Measurements from ENCODE around the gene RAPGEF4.

RAPGEF4 gene

DNA sequence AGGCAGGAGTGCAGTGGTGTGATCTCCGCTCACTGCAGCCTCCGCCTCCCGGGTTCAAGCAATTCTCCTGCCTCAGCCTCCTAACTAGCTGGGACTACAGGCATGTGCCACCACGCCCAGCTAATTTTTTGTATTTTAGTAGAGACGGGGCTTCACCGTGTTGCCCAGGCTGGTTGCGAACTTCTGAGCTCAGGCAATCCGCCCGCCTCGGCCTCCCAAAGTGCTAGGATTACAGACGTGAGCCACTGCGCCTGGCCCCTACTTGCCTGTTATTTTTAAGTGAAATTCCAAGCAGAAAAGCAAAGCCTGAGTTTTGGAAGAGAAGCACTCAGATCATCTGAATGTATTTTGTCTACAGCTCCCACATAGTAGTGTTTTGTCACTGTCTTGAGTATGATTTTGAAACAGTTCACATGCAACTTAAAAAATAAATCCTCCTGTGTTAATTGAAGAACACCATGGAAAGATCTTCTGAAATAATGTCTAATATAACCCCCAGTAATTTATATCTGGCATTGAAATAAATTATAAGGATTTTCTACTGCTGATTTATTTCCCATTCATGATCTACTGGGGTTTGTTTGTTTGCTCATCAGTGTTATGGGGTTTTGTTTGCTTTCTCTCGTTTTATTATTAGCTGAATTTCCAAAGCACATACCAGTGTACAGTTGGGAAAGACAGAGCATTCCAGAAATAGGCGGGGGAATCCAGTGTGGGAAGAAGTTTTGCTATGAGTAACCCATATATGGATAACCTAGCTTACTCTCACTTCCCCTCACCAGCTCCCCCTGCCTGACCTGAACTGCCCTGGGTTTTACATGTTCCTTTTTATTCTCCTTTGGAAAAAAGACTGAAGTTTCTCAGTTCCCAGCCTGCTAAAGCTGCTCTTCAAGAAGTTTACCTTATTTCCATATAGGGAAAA lies 259.9 kb downstream of the RAPGEF4 start:
- TF ChIP-seq, protein P1, sequence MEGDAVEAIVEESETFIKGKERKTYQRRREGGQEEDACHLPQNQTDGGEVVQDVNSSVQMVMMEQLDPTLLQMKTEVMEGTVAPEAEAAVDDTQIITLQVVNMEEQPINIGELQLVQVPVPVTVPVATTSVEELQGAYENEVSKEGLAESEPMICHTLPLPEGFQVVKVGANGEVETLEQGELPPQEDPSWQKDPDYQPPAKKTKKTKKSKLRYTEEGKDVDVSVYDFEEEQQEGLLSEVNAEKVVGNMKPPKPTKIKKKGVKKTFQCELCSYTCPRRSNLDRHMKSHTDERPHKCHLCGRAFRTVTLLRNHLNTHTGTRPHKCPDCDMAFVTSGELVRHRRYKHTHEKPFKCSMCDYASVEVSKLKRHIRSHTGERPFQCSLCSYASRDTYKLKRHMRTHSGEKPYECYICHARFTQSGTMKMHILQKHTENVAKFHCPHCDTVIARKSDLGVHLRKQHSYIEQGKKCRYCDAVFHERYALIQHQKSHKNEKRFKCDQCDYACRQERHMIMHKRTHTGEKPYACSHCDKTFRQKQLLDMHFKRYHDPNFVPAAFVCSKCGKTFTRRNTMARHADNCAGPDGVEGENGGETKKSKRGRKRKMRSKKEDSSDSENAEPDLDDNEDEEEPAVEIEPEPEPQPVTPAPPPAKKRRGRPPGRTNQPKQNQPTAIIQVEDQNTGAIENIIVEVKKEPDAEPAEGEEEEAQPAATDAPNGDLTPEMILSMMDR (IDR thresholded peaks at IDR 0.05; ENCODE audit: borderline replicate concordance, insufficient read depth, low read depth, low read length) = no peak

GRCh38 chr2:172996387-172996961 lies 260.8 kb downstream of the RAPGEF4 start:
- no peak overlapping the region for H3K4me3 ChIP-seq (ENCODE audit: low read depth, low read length)
- TF ChIP-seq, protein P1 (IDR thresholded peaks at IDR 0.05; ENCODE audit: borderline replicate concordance, insufficient read depth, low read depth, low read length) = no peak

More for the DNA sequence above, 259.9 kb downstream of the RAPGEF4 start:
- no peak overlapping the region for H3K4me3 ChIP-seq (ENCODE audit: low read depth, low read length)

GRCh38 chr2:172997031-172997430 lies 261.4 kb downstream of the RAPGEF4 start:
- TF ChIP-seq, protein P1 (IDR thresholded peaks at IDR 0.05; ENCODE audit: borderline replicate concordance, insufficient read depth, low read depth, low read length) = no peak
- H3K4me3 ChIP-seq (ENCODE audit: low read depth, low read length) = no peak overlapping the region

DNA sequence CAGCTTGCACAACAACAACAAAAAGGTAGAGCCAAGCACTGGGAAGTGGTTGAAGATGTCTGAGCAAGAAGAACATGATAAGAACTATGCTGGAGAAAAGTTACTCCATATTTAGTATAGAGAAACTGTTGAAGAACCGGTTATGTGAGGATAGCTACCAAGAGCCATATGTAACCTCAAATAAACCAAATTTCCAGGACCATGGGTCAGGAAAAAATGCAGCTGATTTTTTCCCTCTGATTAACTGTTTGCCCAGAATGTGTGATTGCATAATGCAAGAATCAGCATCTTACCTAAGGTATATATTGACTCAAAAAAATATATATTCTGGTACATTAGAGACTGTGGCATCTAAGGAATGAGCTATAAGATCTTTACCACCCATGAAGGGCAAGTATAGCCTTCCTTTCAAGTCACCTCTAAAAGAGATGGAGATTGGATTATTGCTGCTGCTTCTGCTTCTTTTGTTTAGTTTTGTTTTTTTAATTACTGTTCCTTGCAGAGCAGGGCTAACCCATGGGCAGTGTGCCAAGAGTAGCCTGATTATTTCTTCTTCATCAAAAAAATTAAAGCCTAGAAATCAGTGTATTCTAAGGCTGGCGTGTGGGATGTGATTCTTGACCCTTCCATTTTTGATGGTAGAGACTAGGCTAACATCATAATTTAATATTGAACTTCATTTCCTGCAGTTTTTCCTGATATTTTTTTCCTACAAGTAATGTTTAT lies 263.1 kb downstream of the RAPGEF4 start:
- TF ChIP-seq, protein P1 (IDR thresholded peaks at IDR 0.05; ENCODE audit: borderline replicate concordance, insufficient read depth, low read depth, low read length) = no peak
- H3K4me3 ChIP-seq (ENCODE audit: low read depth, low read length) = no peak overlapping the region

DNA sequence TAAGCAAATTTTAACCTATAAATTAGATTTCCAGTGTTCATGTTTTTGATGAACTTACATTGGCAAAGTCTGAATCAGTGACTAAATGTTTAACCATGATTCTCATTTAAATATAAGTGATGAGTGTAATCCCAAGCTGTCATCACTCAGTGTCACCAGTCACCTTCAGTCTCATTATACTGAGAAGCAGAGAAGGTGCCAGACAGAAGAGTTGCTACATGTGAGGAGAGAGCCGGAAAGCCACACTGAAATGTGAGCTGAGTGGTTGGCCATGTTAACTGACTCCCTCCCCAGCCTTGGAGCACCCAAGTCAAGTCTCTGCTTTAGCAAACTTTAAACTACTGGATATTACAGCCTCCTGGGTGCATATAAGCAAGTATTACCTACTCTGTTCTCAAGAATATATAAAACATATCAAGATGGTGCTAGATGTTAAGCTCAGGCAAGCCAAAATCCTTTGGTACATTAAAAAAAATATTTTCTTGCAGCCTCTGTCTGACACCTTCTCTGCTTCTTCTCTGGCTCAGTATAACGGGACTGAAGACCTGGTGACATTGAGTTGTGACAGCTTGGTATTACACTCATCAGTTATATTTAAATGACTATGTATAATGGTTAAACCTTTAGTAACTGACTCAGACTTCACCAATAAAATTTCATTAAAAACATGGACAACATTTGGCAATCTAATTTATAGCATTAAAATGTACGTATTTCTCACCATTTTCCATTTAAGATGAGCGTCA lies 264.2 kb downstream of the RAPGEF4 start:
- no peak overlapping the region for H3K4me3 ChIP-seq (ENCODE audit: low read depth, low read length)
- TF ChIP-seq, protein P1 (IDR thresholded peaks at IDR 0.05; ENCODE audit: borderline replicate concordance, insufficient read depth, low read depth, low read length) = no peak

- no peak overlapping the region for H3K4me3 ChIP-seq (ENCODE audit: low read depth, low read length)
- TF ChIP-seq, protein P1 (IDR thresholded peaks at IDR 0.05; ENCODE audit: borderline replicate concordance, insufficient read depth, low read depth, low read length) = no peak
These were observed 266.3 kb downstream of the RAPGEF4 start for GRCh38 chr2:173001664-173002604.

Measured in GM12875 (cell line).